GM19397 (cell line): ENCODE measurements around the gene CGB8.

ENCODE experiments used
- ATAC-seq: cut with Tn5 transposase; IDR thresholded peaks from one replicate; pipeline ENCODE4 v1.9.1; 2021; ENCODE audit warnings: mild to moderate bottlenecking, moderate library complexity; ENCODE audit not compliant: unreplicated experiment

CGB8 gene

DNA sequence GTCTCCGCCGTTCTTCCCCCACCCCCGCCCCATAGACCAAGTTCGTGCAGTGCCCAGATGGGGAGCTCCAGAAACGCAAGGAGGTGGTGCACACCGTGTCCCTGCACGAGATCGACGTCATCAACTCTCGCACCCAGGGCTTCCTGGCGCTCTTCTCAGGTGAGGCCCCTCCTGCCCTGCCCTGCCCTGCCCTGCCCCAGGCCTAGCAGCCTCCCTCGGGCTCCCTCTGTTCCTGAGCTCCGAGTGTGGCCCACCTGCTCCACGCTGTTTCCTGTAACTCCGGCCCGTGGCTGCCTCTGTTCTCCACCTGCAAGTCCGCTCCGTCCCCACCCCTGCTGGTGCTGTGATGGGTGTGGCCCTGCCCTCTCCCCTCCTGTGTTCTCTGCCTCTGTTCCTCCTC is 38.5 kb downstream of the CGB8 start:
- ATAC-seq = no peak

DNA sequence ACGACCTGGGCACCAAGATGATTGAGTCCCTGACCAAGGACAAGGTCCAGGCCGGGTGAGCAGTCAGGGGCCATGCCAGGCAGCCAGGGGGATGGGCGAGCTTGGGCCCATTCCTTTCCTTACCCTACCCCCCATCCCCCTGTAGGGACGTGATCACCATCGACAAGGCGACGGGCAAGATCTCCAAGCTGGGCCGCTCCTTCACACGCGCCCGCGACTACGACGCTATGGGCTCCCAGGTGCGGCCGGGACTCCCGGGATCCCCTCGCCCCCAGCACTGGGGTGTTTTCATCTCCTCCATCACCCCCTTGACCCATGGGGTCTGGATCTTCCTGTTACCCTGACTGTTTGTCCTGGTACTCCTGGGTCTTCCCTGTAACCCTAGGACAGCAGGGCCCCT is 39.1 kb downstream of the CGB8 start:
- no peak for ATAC-seq

DNA sequence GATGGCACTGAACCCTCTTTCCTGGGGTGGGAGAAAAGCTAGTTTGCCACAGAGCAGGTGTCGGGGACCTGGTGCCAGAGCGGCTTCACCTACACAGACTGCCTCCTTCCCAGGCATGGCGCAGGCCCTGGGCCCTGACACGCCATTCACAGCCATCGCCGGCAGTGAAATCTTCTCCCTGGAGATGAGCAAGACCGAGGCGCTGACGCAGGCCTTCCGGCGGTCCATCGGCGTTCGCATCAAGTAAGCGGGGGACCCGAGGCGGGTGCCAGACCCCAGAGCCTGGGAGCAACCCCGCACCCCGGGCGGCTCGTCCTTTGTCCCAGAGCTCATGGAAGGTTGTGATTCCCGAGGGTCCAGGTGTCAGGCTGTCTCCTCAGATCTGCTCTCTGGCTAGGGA is 42.0 kb downstream of the CGB8 start:
- ATAC-seq = no peak

DNA sequence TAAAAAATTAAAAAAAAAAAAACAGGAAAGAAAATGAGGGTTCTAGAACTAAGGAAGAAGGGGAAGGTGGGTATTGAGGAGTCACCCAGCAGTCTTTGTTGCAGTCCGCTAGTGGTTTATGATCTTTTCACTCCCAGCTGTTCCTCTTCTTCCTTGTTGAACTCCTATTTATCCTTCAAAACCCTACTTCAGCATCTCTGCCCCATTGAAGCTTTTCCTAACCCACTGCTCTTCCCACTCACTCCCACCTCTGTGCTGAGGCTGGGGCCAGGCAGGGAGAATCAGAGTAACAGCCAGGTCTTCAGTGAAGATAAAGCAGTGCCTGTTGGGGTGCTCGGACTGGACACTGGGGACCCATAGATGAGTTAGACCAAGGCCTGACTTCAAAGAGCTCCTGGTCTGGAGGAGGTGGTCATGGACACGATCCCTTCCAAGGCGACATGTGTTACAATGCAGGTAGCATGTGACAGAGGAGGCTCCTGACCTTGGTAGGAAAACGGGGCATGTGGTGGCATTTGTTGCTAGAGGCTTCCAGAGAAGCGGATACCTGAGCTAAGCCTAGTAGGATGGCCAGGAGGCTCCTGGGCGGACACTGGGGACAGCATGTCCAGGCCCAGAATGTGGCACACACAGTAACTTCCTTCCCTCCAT is 43.8 kb downstream of the CGB8 start:
- ATAC-seq = no peak

DNA sequence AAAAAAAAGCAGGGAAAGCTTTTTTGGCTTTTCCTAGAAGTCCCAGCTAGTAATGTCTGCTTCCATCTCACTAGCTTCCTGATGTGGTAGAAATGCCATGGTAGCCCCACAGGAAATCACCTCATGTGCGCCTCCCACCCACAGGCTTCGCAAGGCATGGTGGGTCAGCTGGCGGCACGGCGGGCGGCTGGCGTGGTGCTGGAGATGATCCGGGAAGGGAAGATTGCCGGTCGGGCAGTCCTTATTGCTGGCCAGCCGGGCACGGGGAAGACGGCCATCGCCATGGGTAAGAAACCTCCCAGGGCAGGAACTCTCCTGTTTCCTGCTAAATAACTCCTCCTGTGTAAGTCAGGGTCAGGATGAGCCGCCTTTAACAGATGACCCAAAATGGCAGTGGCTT is 44.8 kb downstream of the CGB8 start:
- ATAC-seq = no peak

DNA sequence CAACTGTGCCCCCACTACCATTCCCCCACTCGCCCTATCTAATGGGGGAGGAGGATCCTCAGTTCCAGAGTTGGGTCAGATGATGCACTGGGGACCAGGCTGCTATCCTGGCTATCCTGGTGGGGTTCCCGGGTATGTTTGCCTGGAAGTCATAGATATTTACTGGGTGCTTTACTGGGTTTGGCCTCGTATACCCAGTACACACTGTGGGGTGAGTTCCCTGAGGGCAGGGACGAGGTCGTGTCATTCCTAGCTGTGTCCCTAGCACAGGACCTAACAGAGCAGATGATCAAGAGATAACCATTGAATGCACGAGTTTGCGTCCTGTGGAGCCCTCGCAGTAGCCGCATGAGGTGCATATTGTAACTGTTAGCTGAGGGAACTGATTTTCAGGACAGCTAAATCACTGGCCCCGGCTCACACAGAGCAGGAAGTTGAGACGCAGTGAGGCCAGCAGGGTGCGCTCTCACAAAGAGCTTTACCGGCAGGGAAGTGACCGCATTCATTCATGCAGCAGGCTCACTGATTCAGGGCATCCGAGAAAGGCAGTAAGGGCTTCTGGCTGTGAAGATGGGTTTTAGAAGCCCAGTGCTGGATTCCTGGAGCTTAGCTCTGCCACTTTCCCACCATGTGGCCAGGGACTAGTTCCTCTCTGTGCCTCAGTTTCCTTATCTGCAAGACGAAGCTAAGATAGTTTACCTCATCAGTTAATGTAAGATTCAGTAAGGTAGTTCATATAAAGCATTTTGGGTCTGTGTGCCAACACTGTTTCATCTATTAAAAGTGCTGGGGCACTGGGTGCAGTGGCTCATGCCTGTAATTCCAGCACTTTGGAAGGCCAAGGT is 49.2 kb downstream of the CGB8 start:
- no peak for ATAC-seq

DNA sequence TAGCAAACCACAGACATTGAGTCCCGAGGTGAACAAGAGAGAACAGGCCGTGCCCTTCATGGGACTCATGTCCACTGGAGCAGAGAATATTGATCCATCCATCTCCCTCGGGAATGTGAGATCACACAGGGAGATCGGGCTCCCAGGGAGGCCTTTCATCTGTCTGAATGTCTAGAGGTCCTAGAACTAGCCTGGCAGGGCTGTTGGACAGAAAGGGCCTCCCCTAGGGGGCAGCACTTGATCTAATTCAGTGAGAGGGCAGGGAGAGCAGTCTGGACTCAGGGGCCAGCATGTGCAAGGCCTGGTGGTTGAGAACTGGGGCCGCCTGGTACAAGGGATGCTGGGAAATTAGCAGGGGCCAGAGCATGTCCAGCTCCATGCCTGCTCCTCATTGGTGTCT is 50.9 kb downstream of the CGB8 start:
- ATAC-seq = no peak
